GM10248 (cell line): Measurements from ENCODE around the gene TSPEAR.

Experiments used
- CTCF ChIA-PET: fragments of 300-600 bp; sonication (Branson Sonifier 250); formaldehyde crosslinking; extraction: SDS; loops from one replicate; lab custom pipeline; 2021; ENCODE audit warnings: antibody characterized with exemption; lab: Yijun Ruan, JAX
- POLR2A ChIA-PET: fragments of 350-650 bp; sonication (Branson Sonifier 250); formaldehyde crosslinking; extraction: SDS; loops from one replicate; lab custom pipeline; 2020; ENCODE audit warnings: antibody characterized with exemption; lab: Yijun Ruan, JAX
- DNase-seq: peaks from one replicate; pipeline ENCODE4 v3.0.0; 2012; ENCODE audit errors: extremely low spot score
- CTCF ChIP-seq: IDR thresholded peaks from 2 replicates; pipeline ENCODE4 v1.5.1; 2012; ENCODE audit warnings: mild to moderate bottlenecking, low read depth; ENCODE audit errors: extremely low read depth, missing control alignments, control extremely low read depth

TSPEAR gene

GRCh38 chr21:44711327-44712202 lies at the start of gene TSPEAR:
Gene TSPEAR (minus strand): TSS chr21:44711572. CDS start chr21:44711514, 58 bp downstream.
- no peak for DNase-seq
- no peak for TF ChIP-seq CTCF
- ChIA-PET POLR2A (no interaction called here), CTCF (no interaction called here)

GRCh38 chr21:44760376-44760775 lies 49.0 kb upstream of the TSPEAR start:
- DNase-seq: no peak
- ChIA-PET POLR2A (no interaction called here), CTCF (interaction anchor here (1.0 kb wide), 1 partner anchor 9 kb away, joined by 3 read pairs; no protein-coding TSS in a partner anchor)
- TF ChIP-seq CTCF: no peak

- no peak for DNase-seq
- POLR2A ChIA-PET: no interaction called here
- CTCF ChIA-PET: interaction anchor here (1.3 kb wide), 1 partner anchor 11 kb away, joined by 3 read pairs; no protein-coding TSS in a partner anchor
- no peak for TF ChIP-seq CTCF
Observed at GRCh38 chr21:44759628-44760285, 48.4 kb upstream of the TSPEAR start.

GRCh38 chr21:44758781-44759627 lies 47.6 kb upstream of the TSPEAR start:
- TF ChIP-seq CTCF: no peak
- POLR2A ChIA-PET: no interaction called here
- CTCF ChIA-PET: interaction anchor here (1.3 kb wide), 1 partner anchor 12 kb away, joined by 3 read pairs; no protein-coding TSS in a partner anchor
- no peak for DNase-seq

GRCh38 chr21:44758141-44758561 lies 46.8 kb upstream of the TSPEAR start:
- ChIA-PET POLR2A (no interaction called here), CTCF (no interaction called here)
- no peak for TF ChIP-seq CTCF
- no peak for DNase-seq

GRCh38 chr21:44757731-44758130 lies 46.4 kb upstream of the TSPEAR start:
- CTCF ChIA-PET: no interaction called here
- POLR2A ChIA-PET: no interaction called here
- no peak for DNase-seq
- TF ChIP-seq CTCF: no peak
